PFSK-1 (cell line): ENCODE measurements around the gene TET2.

Source experiments
- POLR2AphosphoS5 ChIP-seq: IDR thresholded peaks from 2 replicates; pipeline ENCODE4 v1.6.1; 2012; ENCODE audit warnings: low read depth, mild to moderate bottlenecking, control low read depth, low read length, moderate library complexity
- TAF1 ChIP-seq: IDR thresholded peaks from 2 replicates; pipeline ENCODE4 v1.6.1; 2012; ENCODE audit warnings: low read length, control low read depth, borderline replicate concordance; ENCODE audit not compliant: insufficient read depth

- TF ChIP-seq POLR2AphosphoS5 (no peak), TAF1 (no peak)
Observed at GRCh38 chr4:105241451-105241850, 94.8 kb downstream of the TET2 start.
